ENCODE results near the gene QSOX2.

GRCh38 chr9:136268735-136269134 is 23.1 kb upstream of the QSOX2 start:
- TF ChIP-seq REST (IDR thresholded peaks at IDR 0.05; ENCODE audit: insufficient read depth in 1 of 2, low read depth in 2 of 2, low read length in 2 of 2), result no peak
- no peak for TF ChIP-seq SIN3A (IDR thresholded peaks at IDR 0.05; ENCODE audit: borderline replicate concordance, insufficient read depth, low read length)
- no peak for TF ChIP-seq POLR2AphosphoS5 (IDR thresholded peaks at IDR 0.05; ENCODE audit: low read depth, low read length)
- no peak for TF ChIP-seq TAF1 (IDR thresholded peaks at IDR 0.05; ENCODE audit: borderline replicate concordance, insufficient read depth, low read length)

All from PFSK-1 (cell line).